GM19372 (cell line): ENCODE results near the gene C9orf72.
"Not testable (repeated sequence)": the region's sequence is repeated elsewhere in the genome, so short reads cannot be mapped to it uniquely, and the experiment has no call there.

Source experiments
- ATAC-seq: cut with Tn5 transposase; IDR thresholded peaks from one replicate; pipeline ENCODE4 v1.9.1; 2021; ENCODE audit warnings: mild to moderate bottlenecking, low read depth, moderate library complexity; ENCODE audit not compliant: unreplicated experiment

C9orf72 gene

DNA sequence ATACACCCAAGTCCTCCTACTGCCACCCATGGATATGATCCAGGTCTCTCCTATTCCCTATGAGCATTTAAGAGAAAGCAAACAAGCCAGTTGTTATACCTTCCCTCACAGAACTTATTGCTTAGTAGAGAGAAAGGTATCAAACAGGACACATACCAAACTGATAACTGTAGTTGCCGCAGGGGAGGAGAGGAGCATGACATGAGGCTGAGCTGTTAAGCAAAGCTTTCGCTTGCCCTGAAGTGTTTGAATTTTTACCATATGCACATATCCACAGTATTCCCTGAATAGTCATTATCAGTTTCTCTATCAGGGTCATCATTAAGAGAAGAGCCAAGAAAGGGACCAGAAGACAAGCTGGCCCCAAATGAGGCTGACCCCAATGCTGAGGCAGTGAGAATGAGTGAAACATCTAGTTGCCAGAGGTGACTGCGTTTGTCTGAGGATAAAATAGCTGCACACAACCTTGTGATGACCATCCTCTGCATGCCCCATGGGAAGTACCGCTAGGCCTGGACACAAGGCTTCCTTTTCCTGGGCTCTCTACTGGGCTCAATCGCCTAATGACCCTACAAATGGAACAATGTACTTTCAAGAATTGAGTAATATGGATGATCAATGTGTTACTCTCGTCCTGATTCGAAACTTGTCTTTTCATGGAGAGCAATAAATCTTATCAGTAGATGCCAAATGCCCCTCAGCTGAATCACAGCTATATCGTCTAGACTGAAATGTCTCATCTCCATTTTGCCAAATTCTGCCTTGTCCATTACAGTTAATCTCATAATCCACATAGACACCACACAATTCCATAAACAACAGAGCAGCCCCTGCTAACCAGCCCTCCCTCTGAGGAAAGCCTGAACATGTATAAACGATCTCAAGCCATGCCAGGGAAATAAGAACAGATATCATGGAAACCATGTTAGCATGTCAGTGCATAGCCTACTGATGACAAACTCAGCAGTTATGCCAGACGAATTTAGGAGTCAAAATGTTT, 53.5 kb downstream of the C9orf72 start:
- ATAC-seq, result no peak

DNA sequence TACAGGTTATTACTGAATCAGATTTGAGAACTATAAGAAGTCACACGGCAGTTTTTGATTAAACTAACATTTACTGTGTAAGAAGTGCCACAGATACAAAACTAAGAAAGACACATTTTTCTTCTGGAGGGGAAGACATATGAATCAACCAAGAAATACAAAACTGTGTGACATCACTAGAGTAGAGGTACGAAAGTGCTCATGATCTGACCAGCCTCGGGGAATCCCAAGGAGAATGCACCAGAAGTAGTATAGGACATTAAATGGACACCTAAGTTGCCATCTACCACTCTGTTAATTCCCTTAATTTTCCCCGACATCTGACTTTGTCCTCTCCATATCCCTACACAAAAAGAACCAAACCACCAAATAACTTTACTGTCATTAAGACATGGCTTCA, 54.5 kb downstream of the C9orf72 start:
- no peak for ATAC-seq

DNA sequence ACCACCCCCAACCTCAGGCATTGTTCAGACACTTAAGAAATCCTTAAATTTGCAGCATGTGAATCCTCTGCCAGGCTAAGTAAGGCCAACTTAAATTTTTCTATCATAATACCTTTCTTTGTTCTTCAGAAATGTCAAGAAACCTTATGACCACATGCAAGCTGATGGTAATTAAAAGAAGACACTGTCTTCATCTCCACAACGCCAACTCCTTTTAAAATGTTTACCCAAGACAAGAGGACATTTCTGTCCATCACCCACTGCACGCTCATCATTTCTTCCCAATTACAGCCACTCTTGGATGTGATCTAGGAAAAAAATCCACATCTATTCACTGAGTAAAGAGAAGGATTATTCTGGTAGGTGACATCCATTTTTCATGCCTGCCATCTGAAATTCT, 55.3 kb downstream of the C9orf72 start:
- no peak for ATAC-seq

DNA sequence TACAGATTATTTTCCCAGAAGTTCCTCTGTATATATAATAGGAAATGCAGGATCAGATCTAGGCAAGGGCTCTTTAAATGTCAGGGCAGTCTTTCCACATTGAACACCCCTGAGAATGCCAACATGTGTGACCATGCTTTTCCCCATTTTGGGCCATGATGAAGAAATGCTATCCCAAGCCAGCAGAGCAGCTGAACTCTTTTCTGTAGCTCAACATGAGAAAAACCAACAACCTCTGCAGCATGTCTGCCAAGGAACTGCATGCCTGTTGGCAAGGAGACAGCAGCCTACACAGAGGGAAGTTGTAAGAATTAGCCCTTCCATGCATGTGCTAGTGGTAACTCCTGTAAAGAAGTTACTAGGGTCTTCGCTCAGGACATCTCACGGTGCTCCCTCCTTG, 58.7 kb downstream of the C9orf72 start:
- ATAC-seq, result no peak

DNA sequence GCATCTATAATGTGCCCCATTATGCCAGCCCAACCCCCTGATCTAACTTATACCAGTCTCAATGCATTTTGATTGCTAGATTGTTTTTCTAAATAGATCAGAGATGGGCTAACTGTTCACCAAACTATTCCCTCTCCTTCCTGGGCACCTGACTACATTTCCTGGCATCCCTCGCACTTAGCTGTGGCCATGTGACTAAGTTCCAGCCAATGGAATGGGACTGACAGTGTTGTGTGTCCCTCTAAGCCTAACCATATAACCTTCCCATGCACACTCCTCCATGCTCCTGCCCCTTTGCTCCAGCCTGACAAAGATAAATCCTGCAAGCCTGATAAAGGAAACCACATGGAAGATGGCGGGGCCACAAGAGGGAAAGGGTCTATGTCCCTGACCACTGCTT, 61.5 kb downstream of the C9orf72 start:
- no peak for ATAC-seq

DNA sequence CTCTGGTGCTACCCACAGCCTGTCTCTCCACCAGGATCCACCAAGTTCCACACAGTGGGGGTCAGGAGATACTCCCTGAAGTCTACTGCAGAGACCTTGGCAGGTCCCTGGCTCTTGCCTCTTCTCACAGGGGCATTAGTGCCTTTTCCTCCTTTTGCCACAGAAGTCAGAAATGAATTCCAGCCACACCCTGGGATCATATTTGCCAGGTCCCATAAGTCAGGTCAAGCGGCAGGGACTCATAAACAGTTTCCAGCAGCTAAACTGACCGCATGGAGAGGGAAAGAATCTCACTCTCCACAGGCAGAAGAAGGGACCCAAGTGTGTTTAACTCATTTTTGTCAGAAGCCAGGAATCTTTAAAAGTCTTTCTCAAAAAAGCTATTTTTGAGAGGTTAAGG, 62.5 kb downstream of the C9orf72 start:
- no peak for ATAC-seq

DNA sequence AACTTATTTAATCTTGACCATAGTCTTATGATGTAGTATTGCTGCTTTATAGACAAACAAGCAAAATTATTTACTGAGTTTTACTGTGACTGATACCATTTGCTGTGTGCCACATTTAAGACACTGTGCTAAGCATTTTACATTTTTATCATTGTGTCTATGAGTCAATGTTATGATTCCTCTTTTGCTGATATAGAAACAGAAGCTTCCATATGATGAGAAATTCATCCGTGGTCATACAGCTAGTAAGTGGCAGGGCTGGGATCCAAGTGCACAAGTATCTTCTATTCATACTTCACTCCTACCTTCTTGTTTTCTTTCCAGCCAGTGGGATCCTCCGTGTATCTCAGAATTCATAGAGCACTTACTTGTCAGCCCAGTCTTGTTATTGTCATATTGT, 66.3 kb downstream of the C9orf72 start:
- ATAC-seq, result no peak

DNA sequence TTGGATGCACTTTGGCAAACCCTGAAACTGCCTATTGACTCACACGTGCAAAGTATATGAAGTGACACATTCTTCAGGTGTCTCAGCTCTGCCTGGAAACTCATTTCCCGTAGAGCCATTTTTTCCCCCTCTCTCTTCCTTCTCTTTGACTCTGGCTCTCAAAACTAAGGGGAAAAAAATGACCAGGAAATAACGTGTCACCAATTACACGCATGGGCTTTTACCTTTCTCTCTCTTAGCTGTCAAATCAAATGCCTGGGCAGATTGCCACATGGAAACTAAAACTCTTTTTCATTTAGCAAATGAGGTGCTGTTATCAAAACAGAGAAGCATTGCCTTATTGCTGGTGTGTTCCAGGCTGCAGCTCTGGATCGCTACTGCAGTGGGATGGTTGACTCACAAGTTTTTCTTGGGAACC, 67.5 kb downstream of the C9orf72 start:
- ATAC-seq, result no peak

DNA sequence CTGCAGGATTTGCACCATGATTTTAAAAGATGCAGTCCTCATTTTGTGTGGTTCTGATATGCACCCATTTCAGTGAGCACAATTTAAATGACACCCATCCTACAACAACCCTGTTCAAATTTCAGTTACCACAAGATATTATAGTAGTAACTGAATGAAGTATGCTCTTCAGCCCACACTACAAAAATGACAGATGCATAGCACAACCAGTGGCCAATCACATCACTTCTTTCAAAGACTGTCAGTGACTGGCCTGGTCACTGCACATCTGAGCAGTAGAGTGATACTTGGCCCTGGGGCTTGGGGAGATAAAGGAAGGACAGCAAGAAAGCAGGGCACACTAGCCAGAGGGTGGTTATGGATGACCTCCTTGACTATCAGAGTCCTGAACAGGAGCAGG, 69.0 kb downstream of the C9orf72 start:
- no peak for ATAC-seq

DNA sequence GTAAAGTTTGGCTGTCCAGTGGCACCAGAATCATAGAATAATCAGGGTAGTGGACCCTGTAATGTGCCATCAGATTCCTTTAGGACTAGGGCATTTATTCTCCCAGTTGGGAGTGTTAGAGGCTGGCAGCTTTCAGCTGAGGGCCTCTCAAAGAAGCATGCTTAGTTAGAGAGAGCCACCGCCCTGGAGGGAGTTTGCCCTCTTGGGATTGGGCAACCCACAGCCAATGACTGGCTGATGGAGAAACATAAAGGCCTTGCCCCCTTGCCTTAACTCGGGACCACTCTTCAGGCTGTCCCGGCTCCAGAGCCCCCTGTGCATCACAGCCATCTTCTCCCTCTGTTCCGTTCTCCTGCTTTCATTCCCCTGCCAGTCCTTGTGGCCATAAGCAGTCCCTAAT, 69.7 kb downstream of the C9orf72 start:
- no peak for ATAC-seq

DNA sequence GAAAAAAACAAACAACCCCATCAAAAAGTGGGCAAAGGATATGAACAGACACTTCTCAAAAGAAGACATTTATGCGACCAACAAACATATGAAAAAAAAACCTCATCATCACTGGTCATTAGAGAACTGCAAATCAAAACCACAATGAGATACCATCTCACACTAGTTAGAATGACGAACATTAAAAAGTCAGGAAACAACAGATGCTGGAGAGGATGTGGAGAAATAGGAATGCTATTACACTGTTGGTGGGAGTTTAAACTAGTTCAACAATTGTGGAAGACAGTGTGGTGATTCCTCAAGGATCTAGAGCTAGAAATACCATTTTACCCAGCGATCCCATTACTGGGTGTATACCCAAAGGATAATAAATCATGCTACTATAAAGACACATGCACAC, 72.4 kb downstream of the C9orf72 start:
- not testable (repeated sequence) for ATAC-seq

DNA sequence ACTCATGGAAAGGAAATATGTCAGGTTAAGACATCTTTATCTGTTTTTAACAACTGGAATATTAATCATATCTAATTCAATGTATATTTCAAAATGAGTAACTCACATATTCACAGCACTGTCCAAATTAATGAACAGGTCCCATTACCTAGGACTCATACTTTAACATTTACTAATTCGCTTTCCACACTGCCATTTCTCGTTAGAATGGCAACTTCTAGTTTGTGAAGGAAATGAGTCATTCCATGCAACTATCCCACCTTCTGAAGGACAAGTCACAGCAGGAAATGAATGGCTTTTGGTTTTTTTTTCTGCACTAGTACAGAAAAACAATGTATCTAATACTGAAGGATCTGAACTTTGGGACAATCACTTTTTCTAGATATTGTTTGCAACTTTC, 73.8 kb downstream of the C9orf72 start:
- no peak for ATAC-seq

DNA sequence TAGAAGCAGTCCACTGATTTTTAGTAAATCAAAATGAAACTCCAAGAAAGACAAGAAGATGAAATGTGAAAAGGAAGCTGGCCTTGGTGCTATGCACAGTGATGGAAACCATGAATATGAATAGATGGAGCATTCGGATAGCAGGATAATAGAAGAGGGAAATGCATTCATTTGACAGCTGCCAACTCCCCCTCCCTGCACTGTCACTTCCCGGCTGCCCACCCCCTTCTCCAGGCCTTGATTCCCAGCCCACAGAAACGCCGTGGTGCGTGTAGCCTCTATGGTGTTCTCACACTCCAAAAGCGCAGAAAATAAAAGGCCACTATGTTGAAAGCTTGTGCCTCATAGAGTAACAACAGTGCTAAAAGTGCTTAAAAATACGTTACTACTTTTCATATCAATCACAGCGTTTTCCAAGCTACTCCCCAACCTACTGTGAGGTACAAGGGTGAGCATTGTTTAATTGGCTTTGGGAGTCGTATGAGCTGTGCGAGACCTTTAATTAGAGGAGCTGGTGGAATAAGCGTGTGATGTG, 75.3 kb downstream of the C9orf72 start:
- no peak for ATAC-seq
